ENCODE data around the gene SPTBN5. TPM values are rescaled to one million over a fixed set of nuclear protein-coding genes. Genes with fewer than 3 reads are reported as not detected.

Gene SPTBN5
- total RNA-seq, 1 experiment from 2014 or later: 1.2 TPM

DNA sequence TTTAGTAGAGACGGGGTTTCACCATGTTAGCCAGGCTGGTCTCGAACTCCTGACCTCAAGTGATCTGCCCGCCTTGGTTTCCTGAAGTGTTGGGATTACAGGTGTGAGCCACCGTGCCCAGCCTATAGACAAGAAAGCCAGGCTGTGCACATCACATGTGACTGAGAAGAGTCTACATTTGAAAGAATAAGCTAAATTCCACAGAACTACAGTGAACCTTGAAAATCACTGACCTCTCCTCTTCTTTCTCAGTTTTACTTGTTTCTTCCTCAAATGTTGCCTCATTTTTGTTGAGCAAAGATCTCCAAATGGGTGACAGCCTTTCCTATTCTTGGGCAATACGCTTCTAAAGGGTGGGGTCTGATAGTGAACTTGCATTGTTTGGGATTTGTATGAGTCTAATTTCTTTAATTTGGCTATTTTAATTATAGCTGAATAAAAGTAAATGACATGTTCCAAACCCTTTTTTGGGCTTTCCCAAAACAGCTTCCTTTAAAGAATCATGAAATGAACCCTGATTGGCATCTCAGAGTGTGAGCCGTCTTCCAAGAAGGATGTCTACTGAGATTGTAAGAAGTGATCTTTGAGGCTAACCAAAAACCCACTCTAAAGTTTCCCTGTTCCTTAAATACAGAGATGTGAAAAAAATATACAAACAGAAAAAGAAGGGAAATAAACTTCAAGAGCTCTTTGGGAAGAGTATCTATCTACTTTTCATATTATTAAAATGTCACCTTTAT, 21.6 kb upstream of the SPTBN5 start (continued):
- TF ChIP-seq, protein P1, sequence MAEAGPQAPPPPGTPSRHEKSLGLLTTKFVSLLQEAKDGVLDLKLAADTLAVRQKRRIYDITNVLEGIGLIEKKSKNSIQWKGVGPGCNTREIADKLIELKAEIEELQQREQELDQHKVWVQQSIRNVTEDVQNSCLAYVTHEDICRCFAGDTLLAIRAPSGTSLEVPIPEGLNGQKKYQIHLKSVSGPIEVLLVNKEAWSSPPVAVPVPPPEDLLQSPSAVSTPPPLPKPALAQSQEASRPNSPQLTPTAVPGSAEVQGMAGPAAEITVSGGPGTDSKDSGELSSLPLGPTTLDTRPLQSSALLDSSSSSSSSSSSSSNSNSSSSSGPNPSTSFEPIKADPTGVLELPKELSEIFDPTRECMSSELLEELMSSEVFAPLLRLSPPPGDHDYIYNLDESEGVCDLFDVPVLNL (CRISPR knock-in tag; IDR thresholded peaks at IDR 0.05; ENCODE audit: borderline replicate concordance, low read depth): no peak
- TF ChIP-seq SMAD4 (CRISPR knock-in tag; IDR thresholded peaks at IDR 0.05) (no peak), IRF2 (CRISPR knock-in tag; IDR thresholded peaks at IDR 0.05; ENCODE audit: borderline replicate concordance, low read depth) (no peak), ZNF232 (CRISPR knock-in tag; IDR thresholded peaks at IDR 0.05) (no peak), ZNF138 (CRISPR knock-in tag; conservative IDR thresholded peaks at IDR 0.05) (no peak)
- TF ChIP-seq, protein P2, sequence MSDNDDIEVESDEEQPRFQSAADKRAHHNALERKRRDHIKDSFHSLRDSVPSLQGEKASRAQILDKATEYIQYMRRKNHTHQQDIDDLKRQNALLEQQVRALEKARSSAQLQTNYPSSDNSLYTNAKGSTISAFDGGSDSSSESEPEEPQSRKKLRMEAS (CRISPR knock-in tag; IDR thresholded peaks at IDR 0.05): no peak
- TF ChIP-seq, protein P3, sequence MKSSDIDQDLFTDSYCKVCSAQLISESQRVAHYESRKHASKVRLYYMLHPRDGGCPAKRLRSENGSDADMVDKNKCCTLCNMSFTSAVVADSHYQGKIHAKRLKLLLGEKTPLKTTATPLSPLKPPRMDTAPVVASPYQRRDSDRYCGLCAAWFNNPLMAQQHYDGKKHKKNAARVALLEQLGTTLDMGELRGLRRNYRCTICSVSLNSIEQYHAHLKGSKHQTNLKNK (CRISPR knock-in tag; IDR thresholded peaks at IDR 0.05): no peak
- TF ChIP-seq, protein P4, sequence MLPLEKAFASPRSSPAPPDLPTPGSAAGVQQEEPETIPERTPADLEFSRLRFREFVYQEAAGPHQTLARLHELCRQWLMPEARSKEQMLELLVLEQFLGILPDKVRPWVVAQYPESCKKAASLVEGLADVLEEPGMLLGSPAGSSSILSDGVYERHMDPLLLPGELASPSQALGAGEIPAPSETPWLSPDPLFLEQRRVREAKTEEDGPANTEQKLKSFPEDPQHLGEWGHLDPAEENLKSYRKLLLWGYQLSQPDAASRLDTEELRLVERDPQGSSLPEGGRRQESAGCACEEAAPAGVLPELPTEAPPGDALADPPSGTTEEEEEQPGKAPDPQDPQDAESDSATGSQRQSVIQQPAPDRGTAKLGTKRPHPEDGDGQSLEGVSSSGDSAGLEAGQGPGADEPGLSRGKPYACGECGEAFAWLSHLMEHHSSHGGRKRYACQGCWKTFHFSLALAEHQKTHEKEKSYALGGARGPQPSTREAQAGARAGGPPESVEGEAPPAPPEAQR (CRISPR knock-in tag; IDR thresholded peaks at IDR 0.05): no peak

DNA sequence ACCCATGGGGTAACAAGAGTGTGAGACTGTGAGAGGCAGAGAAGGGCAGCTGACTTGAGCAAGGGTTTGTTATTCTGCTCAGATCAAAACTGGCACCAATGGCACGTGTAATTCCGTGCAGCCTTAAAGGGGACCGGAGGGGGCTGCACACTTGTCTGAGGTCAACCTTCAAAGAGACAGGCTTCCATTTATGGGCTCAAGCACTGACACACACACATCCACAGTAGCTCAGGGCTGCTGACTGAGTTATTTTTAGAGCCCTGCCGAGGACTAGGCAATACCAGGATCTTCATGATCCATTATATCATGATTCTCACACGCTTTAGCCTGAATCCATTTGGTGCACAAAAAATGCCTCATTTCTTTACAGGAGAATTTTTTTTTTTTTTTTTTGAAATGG, 20.6 kb upstream of the SPTBN5 start:
- DNase-seq (ENCODE audit: low spot score) (no peak), ATAC-seq (no peak)
- no peak overlapping the region for H3K4me3 Mint-ChIP-seq
- ChIA-PET CTCF (interaction anchor here (2.9 kb wide), 1 partner anchor 10 kb away, joined by 11 read pairs; no protein-coding TSS in a partner anchor), POLR2A (no interaction called here)
- H3K9me3 Mint-ChIP-seq: no peaks in the 10 kb centered on the region
- H3K27ac Mint-ChIP-seq: no peak overlapping the region
- H3K4me1 Mint-ChIP-seq: no peaks in the 10 kb centered on the region
- TF ChIP-seq JUN (CRISPR knock-in tag; IDR thresholded peaks at IDR 0.05) (no peak), MYBL2 (CRISPR knock-in tag; IDR thresholded peaks at IDR 0.05) (no peak), ZNF232 (CRISPR knock-in tag; IDR thresholded peaks at IDR 0.05) (no peak)
- TF ChIP-seq, protein P1 (CRISPR knock-in tag; IDR thresholded peaks at IDR 0.05; ENCODE audit: borderline replicate concordance, low read depth): no peak
- TF ChIP-seq, protein P5, sequence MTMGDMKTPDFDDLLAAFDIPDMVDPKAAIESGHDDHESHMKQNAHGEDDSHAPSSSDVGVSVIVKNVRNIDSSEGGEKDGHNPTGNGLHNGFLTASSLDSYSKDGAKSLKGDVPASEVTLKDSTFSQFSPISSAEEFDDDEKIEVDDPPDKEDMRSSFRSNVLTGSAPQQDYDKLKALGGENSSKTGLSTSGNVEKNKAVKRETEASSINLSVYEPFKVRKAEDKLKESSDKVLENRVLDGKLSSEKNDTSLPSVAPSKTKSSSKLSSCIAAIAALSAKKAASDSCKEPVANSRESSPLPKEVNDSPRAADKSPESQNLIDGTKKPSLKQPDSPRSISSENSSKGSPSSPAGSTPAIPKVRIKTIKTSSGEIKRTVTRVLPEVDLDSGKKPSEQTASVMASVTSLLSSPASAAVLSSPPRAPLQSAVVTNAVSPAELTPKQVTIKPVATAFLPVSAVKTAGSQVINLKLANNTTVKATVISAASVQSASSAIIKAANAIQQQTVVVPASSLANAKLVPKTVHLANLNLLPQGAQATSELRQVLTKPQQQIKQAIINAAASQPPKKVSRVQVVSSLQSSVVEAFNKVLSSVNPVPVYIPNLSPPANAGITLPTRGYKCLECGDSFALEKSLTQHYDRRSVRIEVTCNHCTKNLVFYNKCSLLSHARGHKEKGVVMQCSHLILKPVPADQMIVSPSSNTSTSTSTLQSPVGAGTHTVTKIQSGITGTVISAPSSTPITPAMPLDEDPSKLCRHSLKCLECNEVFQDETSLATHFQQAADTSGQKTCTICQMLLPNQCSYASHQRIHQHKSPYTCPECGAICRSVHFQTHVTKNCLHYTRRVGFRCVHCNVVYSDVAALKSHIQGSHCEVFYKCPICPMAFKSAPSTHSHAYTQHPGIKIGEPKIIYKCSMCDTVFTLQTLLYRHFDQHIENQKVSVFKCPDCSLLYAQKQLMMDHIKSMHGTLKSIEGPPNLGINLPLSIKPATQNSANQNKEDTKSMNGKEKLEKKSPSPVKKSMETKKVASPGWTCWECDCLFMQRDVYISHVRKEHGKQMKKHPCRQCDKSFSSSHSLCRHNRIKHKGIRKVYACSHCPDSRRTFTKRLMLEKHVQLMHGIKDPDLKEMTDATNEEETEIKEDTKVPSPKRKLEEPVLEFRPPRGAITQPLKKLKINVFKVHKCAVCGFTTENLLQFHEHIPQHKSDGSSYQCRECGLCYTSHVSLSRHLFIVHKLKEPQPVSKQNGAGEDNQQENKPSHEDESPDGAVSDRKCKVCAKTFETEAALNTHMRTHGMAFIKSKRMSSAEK (CRISPR knock-in tag; IDR thresholded peaks at IDR 0.05; ENCODE audit: borderline replicate concordance): no peak
- H3K36me3 Mint-ChIP-seq: peaks cover 31% of the 10 kb centered on the region
- H3K27me3 Mint-ChIP-seq (ENCODE audit: low read depth): no peaks in the 10 kb centered on the region

DNA sequence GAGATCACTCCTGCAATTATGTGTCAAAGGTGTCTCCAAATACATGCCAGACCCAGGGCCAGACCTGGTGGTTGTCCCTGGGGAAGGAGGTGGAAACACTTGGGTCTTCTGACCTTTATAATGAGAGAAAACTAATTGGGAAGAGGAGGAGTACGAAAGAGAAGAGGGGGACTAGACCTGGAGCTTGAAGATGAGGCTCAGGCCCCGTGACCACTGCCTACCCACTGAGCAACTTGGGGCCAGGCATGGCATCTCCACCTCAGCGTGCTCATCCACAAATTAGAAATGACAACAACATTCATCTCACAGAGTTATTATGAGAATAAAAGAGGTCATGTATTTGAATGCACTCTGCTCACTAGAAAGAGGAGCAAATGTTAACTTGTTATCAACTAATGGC, 19.4 kb upstream of the SPTBN5 start:
- ChIA-PET POLR2A (no interaction called here), CTCF (interaction anchor here (2.9 kb wide), 1 partner anchor 9 kb away, joined by 11 read pairs; no protein-coding TSS in a partner anchor)
- Mint-ChIP-seq H3K4me3 (no peak overlapping the region), H3K9me3 (no peaks in the 10 kb centered on the region), H3K4me1 (no peaks in the 10 kb centered on the region), H3K36me3 (peaks cover 35% of the 10 kb centered on the region), H3K27ac (no peak overlapping the region), H3K27me3 (ENCODE audit: low read depth) (no peaks in the 10 kb centered on the region)
- TF ChIP-seq ZNF317 (CRISPR knock-in tag; IDR thresholded peaks at IDR 0.05; ENCODE audit: borderline replicate concordance, low read depth): no peak
- no peak for TF ChIP-seq ZNF423 (CRISPR knock-in tag; IDR thresholded peaks at IDR 0.05)
- ATAC-seq (no peak), DNase-seq (ENCODE audit: low spot score) (no peak)
